ENCODE measurements around the gene INPP5E.

GRCh38 chr9:136439481-136440408 is at the start of gene INPP5E:
- TF ChIP-seq, protein P1, sequence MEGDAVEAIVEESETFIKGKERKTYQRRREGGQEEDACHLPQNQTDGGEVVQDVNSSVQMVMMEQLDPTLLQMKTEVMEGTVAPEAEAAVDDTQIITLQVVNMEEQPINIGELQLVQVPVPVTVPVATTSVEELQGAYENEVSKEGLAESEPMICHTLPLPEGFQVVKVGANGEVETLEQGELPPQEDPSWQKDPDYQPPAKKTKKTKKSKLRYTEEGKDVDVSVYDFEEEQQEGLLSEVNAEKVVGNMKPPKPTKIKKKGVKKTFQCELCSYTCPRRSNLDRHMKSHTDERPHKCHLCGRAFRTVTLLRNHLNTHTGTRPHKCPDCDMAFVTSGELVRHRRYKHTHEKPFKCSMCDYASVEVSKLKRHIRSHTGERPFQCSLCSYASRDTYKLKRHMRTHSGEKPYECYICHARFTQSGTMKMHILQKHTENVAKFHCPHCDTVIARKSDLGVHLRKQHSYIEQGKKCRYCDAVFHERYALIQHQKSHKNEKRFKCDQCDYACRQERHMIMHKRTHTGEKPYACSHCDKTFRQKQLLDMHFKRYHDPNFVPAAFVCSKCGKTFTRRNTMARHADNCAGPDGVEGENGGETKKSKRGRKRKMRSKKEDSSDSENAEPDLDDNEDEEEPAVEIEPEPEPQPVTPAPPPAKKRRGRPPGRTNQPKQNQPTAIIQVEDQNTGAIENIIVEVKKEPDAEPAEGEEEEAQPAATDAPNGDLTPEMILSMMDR (IDR thresholded peaks at IDR 0.05; ENCODE audit: low read length) = peak; percentile 37
- TF ChIP-seq EZH2 (IDR thresholded peaks at IDR 0.05; ENCODE audit: borderline replicate concordance, low read length) = no peak
